KMS-11 (cell line): ENCODE data around the gene NFATC2.

ENCODE experiments used
- H2AFZ ChIP-seq: fragments of 200-600 bp; sonication (generic); 2 replicates; pipeline ENCODE4 v1.6.1; 2016; ENCODE audit warnings: antibody characterized with exemption, mixed run types, low read depth
- H3K27ac ChIP-seq: fragments of 200-600 bp; sonication (generic); 2 replicates; pipeline ENCODE4 v1.6.1; 2016; ENCODE audit warnings: mild to moderate bottlenecking, mixed run types
- H3K27me3 ChIP-seq: fragments of 200-600 bp; sonication (generic); 2 replicates; pipeline ENCODE4 v1.6.1; 2017; ENCODE audit warnings: mild to moderate bottlenecking, low read depth, mixed run types, moderate library complexity; ENCODE audit not compliant: insufficient read depth
- H3K36me3 ChIP-seq: fragments of 200-600 bp; sonication (generic); 2 replicates; pipeline ENCODE4 v1.6.1; 2017; ENCODE audit warnings: mild to moderate bottlenecking, mixed run types; ENCODE audit not compliant: insufficient read depth
- H3K4me1 ChIP-seq: fragments of 200-600 bp; sonication (generic); 2 replicates; pipeline ENCODE4 v1.6.1; 2016; ENCODE audit warnings: mild to moderate bottlenecking, low read depth, mixed run types; ENCODE audit not compliant: poor library complexity, severe bottlenecking
- H3K4me2 ChIP-seq: fragments of 200-600 bp; sonication (generic); 2 replicates; pipeline ENCODE4 v1.7.0; 2016; ENCODE audit warnings: mild to moderate bottlenecking, mixed run types
- H3K4me3 ChIP-seq: fragments of 200-600 bp; sonication (generic); IDR thresholded peaks from 2 replicates; pipeline ENCODE4 v1.6.1; 2017; ENCODE audit warnings: low read depth, low read length, mixed read lengths; ENCODE audit not compliant: insufficient read depth
- H3K79me2 ChIP-seq: fragments of 200-600 bp; sonication (generic); 2 replicates; pipeline ENCODE4 v1.6.1; 2016; ENCODE audit warnings: low read depth, mixed run types; ENCODE audit not compliant: insufficient read depth
- H3K9ac ChIP-seq: fragments of 200-600 bp; sonication (generic); 2 replicates; pipeline ENCODE4 v1.6.1; 2016; ENCODE audit warnings: mild to moderate bottlenecking, mixed run types
- H4K20me1 ChIP-seq: fragments of 200-600 bp; sonication (generic); 2 replicates; pipeline ENCODE4 v1.6.1; 2016; ENCODE audit warnings: mild to moderate bottlenecking, mixed run types; ENCODE audit not compliant: insufficient read depth
- CTCF ChIP-seq: fragments of 200-600 bp; sonication (generic); conservative IDR thresholded peaks from 2 replicates; pipeline ENCODE4 v1.6.1; 2017; ENCODE audit warnings: low read depth, mild to moderate bottlenecking, antibody characterized with exemption, low read length, moderate library complexity, mixed read lengths

NFATC2 gene

GRCh38 chr20:51384875-51385274 is 157.6 kb downstream of the NFATC2 start:
- peaks cover 31% of the 10 kb centered on the region for H3K4me1 ChIP-seq
- H3K9ac ChIP-seq: no peak overlapping the region
- no peak for TF ChIP-seq CTCF
- H3K79me2 ChIP-seq: no peaks in the 10 kb centered on the region
- H3K27me3 ChIP-seq: no peaks in the 10 kb centered on the region
- no peak overlapping the region for H3K4me3 ChIP-seq
- no peak overlapping the region for H3K4me2 ChIP-seq
- no peaks in the 10 kb centered on the region for H3K36me3 ChIP-seq
- H2AFZ ChIP-seq: no peak overlapping the region
- H3K27ac ChIP-seq: no peak overlapping the region
- H4K20me1 ChIP-seq: no peaks in the 10 kb centered on the region

GRCh38 chr20:51383891-51384510 is 158.5 kb downstream of the NFATC2 start:
- Histone ChIP-seq H3K79me2 (no peaks in the 10 kb centered on the region), H3K4me3 (no peak overlapping the region), H3K4me2 (no peak overlapping the region), H3K36me3 (no peaks in the 10 kb centered on the region), H3K4me1 (peaks cover 31% of the 10 kb centered on the region), H3K27ac (no peak overlapping the region), H3K27me3 (no peaks in the 10 kb centered on the region), H3K9ac (no peak overlapping the region), H2AFZ (no peak overlapping the region), H4K20me1 (no peaks in the 10 kb centered on the region)
- no peak for TF ChIP-seq CTCF

- H3K4me2 ChIP-seq: no peak overlapping the region
These were observed 159.3 kb downstream of the NFATC2 start for GRCh38 chr20:51382986-51383821.

More at GRCh38 chr20:51382986-51383821, 159.3 kb downstream of the NFATC2 start:
- Histone ChIP-seq H3K36me3 (no peaks in the 10 kb centered on the region), H3K27ac (no peak overlapping the region), H3K9ac (no peak overlapping the region), H3K4me3 (no peak overlapping the region), H3K4me1 (peaks cover 24% of the 10 kb centered on the region), H2AFZ (no peak overlapping the region), H4K20me1 (no peaks in the 10 kb centered on the region), H3K27me3 (no peaks in the 10 kb centered on the region), H3K79me2 (no peaks in the 10 kb centered on the region)
- no peak for TF ChIP-seq CTCF
